ENCODE data around the gene SLC1A3.

Gene SLC1A3

GRCh38 chr5:36558641-36559040, 47.8 kb upstream of the SLC1A3 start (continued):
- TF ChIP-seq SNAI2 (CRISPR knock-in tag; IDR thresholded peaks at IDR 0.05) = no peak
- no peak for TF ChIP-seq TSHZ2 (CRISPR knock-in tag; IDR thresholded peaks at IDR 0.05)
- no peak for TF ChIP-seq CSDC2 (CRISPR knock-in tag; IDR thresholded peaks at IDR 0.05)
- no peak for TF ChIP-seq ISL1 (CRISPR knock-in tag; IDR thresholded peaks at IDR 0.05)
- no peak for TF ChIP-seq CSRNP3 (CRISPR knock-in tag; IDR thresholded peaks at IDR 0.05)

- ATAC-seq = no peak
- TF ChIP-seq ARNTL (CRISPR knock-in tag; IDR thresholded peaks at IDR 0.05; ENCODE audit: borderline replicate concordance, low read depth) (no peak), TOX (CRISPR knock-in tag; IDR thresholded peaks at IDR 0.05; ENCODE audit: borderline replicate concordance) (no peak), CSDC2 (CRISPR knock-in tag; IDR thresholded peaks at IDR 0.05) (no peak), ZNF70 (CRISPR knock-in tag; IDR thresholded peaks at IDR 0.05) (no peak), CREB5 (CRISPR knock-in tag; IDR thresholded peaks at IDR 0.05; ENCODE audit: low read depth) (no peak), ZC3H10 (CRISPR knock-in tag; IDR thresholded peaks at IDR 0.05) (no peak), ZFP3 (CRISPR knock-in tag; IDR thresholded peaks at IDR 0.05) (no peak), ZFP30 (CRISPR knock-in tag; IDR thresholded peaks at IDR 0.05) (no peak)
Measured at GRCh38 chr5:36561601-36562000, 44.8 kb upstream of the SLC1A3 start.

- TF ChIP-seq ZNF8 (CRISPR knock-in tag; IDR thresholded peaks at IDR 0.05) = no peak
- no peak for TF ChIP-seq PPARA (CRISPR knock-in tag; IDR thresholded peaks at IDR 0.05; ENCODE audit: borderline replicate concordance)
- no peak for TF ChIP-seq GLIS3 (CRISPR knock-in tag; IDR thresholded peaks at IDR 0.05)
- TF ChIP-seq PATZ1 (CRISPR knock-in tag; IDR thresholded peaks at IDR 0.05; ENCODE audit: borderline replicate concordance) = no peak
- no peak for TF ChIP-seq ESRRG (CRISPR knock-in tag; IDR thresholded peaks at IDR 0.05)
- TF ChIP-seq ZFP3 (CRISPR knock-in tag; IDR thresholded peaks at IDR 0.05) = no peak
- TF ChIP-seq ZFP30 (CRISPR knock-in tag; IDR thresholded peaks at IDR 0.05) = no peak
- TF ChIP-seq ZNF565 (CRISPR knock-in tag; conservative IDR thresholded peaks at IDR 0.05; ENCODE audit: low read depth) = no peak
- TF ChIP-seq CSRNP3 (CRISPR knock-in tag; IDR thresholded peaks at IDR 0.05) = no peak
- no peak for TF ChIP-seq POU6F1 (CRISPR knock-in tag; IDR thresholded peaks at IDR 0.05; ENCODE audit: borderline replicate concordance, low read depth)
- TF ChIP-seq TSHZ2 (CRISPR knock-in tag; IDR thresholded peaks at IDR 0.05) = no peak
- TF ChIP-seq RARB (CRISPR knock-in tag; IDR thresholded peaks at IDR 0.05) = no peak
- no peak for TF ChIP-seq TOX (CRISPR knock-in tag; IDR thresholded peaks at IDR 0.05; ENCODE audit: borderline replicate concordance)
- TF ChIP-seq ZNF70 (CRISPR knock-in tag; IDR thresholded peaks at IDR 0.05) = no peak
- TF ChIP-seq CREB5 (CRISPR knock-in tag; IDR thresholded peaks at IDR 0.05; ENCODE audit: low read depth) = no peak
- TF ChIP-seq CSDC2 (CRISPR knock-in tag; IDR thresholded peaks at IDR 0.05) = no peak
- no peak for TF ChIP-seq OSR1 (CRISPR knock-in tag; IDR thresholded peaks at IDR 0.05)
- no peak for ATAC-seq
Measured at GRCh38 chr5:36569491-36569890, 36.9 kb upstream of the SLC1A3 start.

Data from SK-N-SH treated with all-trans-retinoic acid at 6 μM for 48 hours (cell line).